H9 (cell line): ENCODE results near the gene RBBP7. TPM values are rescaled to one million over a fixed set of nuclear protein-coding genes. Genes with fewer than 3 reads are reported as not detected.

Source experiments
- DNase-seq: peaks from one replicate; pipeline ENCODE4 v3.0.0-alpha.2; 2017
- H2AFZ ChIP-seq: one replicate; pipeline ENCODE4 v1.6.1; 2013; ENCODE audit warnings: mild to moderate bottlenecking, low read length, control low read depth, moderate library complexity
- H2AK5ac ChIP-seq: 2 replicates; pipeline ENCODE4 v1.6.1; 2013; ENCODE audit warnings: low read length, control low read depth, mixed read lengths; ENCODE audit not compliant: insufficient read length
- H2BK120ac ChIP-seq: one replicate; pipeline ENCODE4 v1.6.1; 2013; ENCODE audit warnings: low read depth, mild to moderate bottlenecking, low read length, control low read depth, inconsistent platforms; ENCODE audit not compliant: poor library complexity, severe bottlenecking
- H2BK12ac ChIP-seq: 2 replicates; pipeline ENCODE4 v1.6.1; 2013; ENCODE audit warnings: low read length, control low read depth, mixed read lengths, low read depth; ENCODE audit not compliant: insufficient read length
- H2BK15ac ChIP-seq: 2 replicates; pipeline ENCODE4 v1.6.1; 2013; ENCODE audit warnings: low read depth, low read length, control low read depth
- H2BK20ac ChIP-seq: one replicate; pipeline ENCODE4 v1.6.1; 2013; ENCODE audit warnings: low read depth, mild to moderate bottlenecking, low read length, control low read depth, inconsistent platforms; ENCODE audit not compliant: poor library complexity, severe bottlenecking
- H2BK5ac ChIP-seq: 2 replicates; pipeline ENCODE4 v1.6.1; 2013; ENCODE audit warnings: low read length, control low read depth, mixed read lengths; ENCODE audit not compliant: insufficient read length
- H3K14ac ChIP-seq: 2 replicates; pipeline ENCODE4 v1.6.1; 2013; ENCODE audit warnings: low read length, control low read depth; ENCODE audit not compliant: insufficient read depth
- H3K18ac ChIP-seq: 2 replicates; pipeline ENCODE4 v1.6.1; 2013; ENCODE audit warnings: low read depth, mild to moderate bottlenecking, mixed read lengths, low read length, control low read depth; ENCODE audit not compliant: insufficient read length
- H3K23ac ChIP-seq: 2 replicates; pipeline ENCODE4 v1.6.1; 2013; ENCODE audit warnings: low read length, control low read depth, mixed read lengths, low read depth; ENCODE audit not compliant: insufficient read length
- H3K23me2 ChIP-seq: 2 replicates; pipeline ENCODE4 v1.6.1; 2013; ENCODE audit warnings: low read depth, mild to moderate bottlenecking, mixed read lengths, low read length, control low read depth; ENCODE audit not compliant: insufficient read length, poor library complexity, severe bottlenecking
- H3K27ac ChIP-seq: 2 replicates; pipeline ENCODE4 v1.5.1; 2013; ENCODE audit warnings: low read length, control low read depth, mixed read lengths, low read depth; ENCODE audit not compliant: insufficient read length
- H3K27me3 ChIP-seq: 2 replicates; pipeline ENCODE4 v1.6.1; 2013; ENCODE audit warnings: low read length, control low read depth, inconsistent platforms; ENCODE audit not compliant: insufficient read depth
- H3K4ac ChIP-seq: 2 replicates; pipeline ENCODE4 v1.6.1; 2013; ENCODE audit warnings: low read depth, mild to moderate bottlenecking, control low read depth, inconsistent platforms, low read length, moderate library complexity
- H3K4me1 ChIP-seq: 2 replicates; pipeline ENCODE4 v1.6.1; 2013; ENCODE audit warnings: low read length, control low read depth, inconsistent platforms; ENCODE audit not compliant: insufficient read depth
- H3K4me2 ChIP-seq: 2 replicates; pipeline ENCODE4 v1.6.1; 2013; ENCODE audit warnings: low read length, control low read depth, mixed read lengths; ENCODE audit not compliant: insufficient read length, insufficient read depth
- H3K56ac ChIP-seq: 2 replicates; pipeline ENCODE4 v1.6.1; 2013; ENCODE audit warnings: low read depth, mild to moderate bottlenecking, mixed read lengths, low read length, control low read depth; ENCODE audit not compliant: insufficient read length
- H3K79me1 ChIP-seq: 2 replicates; pipeline ENCODE4 v1.6.1; 2013; ENCODE audit warnings: low read depth, mild to moderate bottlenecking, moderate library complexity, low read length, control low read depth, inconsistent platforms; ENCODE audit not compliant: insufficient read depth, poor library complexity, severe bottlenecking
- H3K79me2 ChIP-seq: 2 replicates; pipeline ENCODE4 v1.6.1; 2013; ENCODE audit warnings: low read length, control low read depth, inconsistent platforms; ENCODE audit not compliant: insufficient read depth
- H3K9ac ChIP-seq: 2 replicates; pipeline ENCODE4 v1.6.1; 2013; ENCODE audit warnings: low read length, control low read depth, mixed read lengths; ENCODE audit not compliant: insufficient read length; ENCODE audit errors: extremely low read depth
- H3K9me3 ChIP-seq: one replicate; pipeline ENCODE4 v1.6.1; 2013; ENCODE audit warnings: low read depth, low read length, inconsistent platforms; ENCODE audit not compliant: control insufficient read depth
- H3T11ph ChIP-seq: one replicate; pipeline ENCODE4 v1.6.1; 2013; ENCODE audit warnings: mild to moderate bottlenecking, low read length, control low read depth, inconsistent platforms
- H4K20me1 ChIP-seq: one replicate; pipeline ENCODE4 v1.6.1; 2013; ENCODE audit not compliant: control insufficient read depth, insufficient read length, insufficient read depth
- H4K5ac ChIP-seq: 2 replicates; pipeline ENCODE4 v1.6.1; 2013; ENCODE audit warnings: low read depth, mild to moderate bottlenecking, mixed read lengths, low read length, control low read depth; ENCODE audit not compliant: insufficient read length
- H4K8ac ChIP-seq: replicated peaks from 2 replicates; pipeline ENCODE4 v1.6.1; 2013; ENCODE audit warnings: low read length, control low read depth, mixed read lengths, low read depth; ENCODE audit not compliant: insufficient read length
- H4K91ac ChIP-seq: 2 replicates; pipeline ENCODE4 v1.6.1; 2013; ENCODE audit warnings: low read depth, mild to moderate bottlenecking, moderate library complexity, mixed read lengths, low read length, control low read depth; ENCODE audit not compliant: insufficient read length
- H3K27ac Mint-ChIP-seq, 3 experiments: 2 replicates in 2 of 3; 3 replicates in 1 of 3; pipeline ENCODE4 v1.8.0; 2020 to 2021; ENCODE audit warnings: mixed read lengths in 3 of 3, mild to moderate bottlenecking in 1 of 3, moderate library complexity in 1 of 3
- H3K27me3 Mint-ChIP-seq: 2 replicates; pipeline ENCODE4 v1.8.0; 2021; ENCODE audit warnings: low read depth, mild to moderate bottlenecking, moderate library complexity, mixed read lengths
- H3K36me3 Mint-ChIP-seq, 3 experiments: 2 replicates in 2 of 3; 3 replicates in 1 of 3; pipeline ENCODE4 v1.8.0; 2020 to 2021; ENCODE audit warnings: low read depth in 3 of 3, mixed read lengths in 3 of 3; ENCODE audit not compliant: insufficient read depth in 1 of 3
- H3K4me1 Mint-ChIP-seq, 2 experiments: 2 replicates each; pipeline ENCODE4 v1.8.0; 2020; ENCODE audit warnings: mixed read lengths in 2 of 2
- H3K4me3 Mint-ChIP-seq, 2 experiments: 2 replicates in 1 of 2; 3 replicates in 1 of 2; pipeline ENCODE4 v1.8.0; 2020 to 2021; ENCODE audit warnings: mild to moderate bottlenecking in 2 of 2, mixed read lengths in 2 of 2, moderate library complexity in 1 of 2
- H3K9me3 Mint-ChIP-seq, 2 experiments: 2 replicates in 1 of 2; 3 replicates in 1 of 2; pipeline ENCODE4 v1.8.0; 2020; ENCODE audit warnings: mild to moderate bottlenecking in 2 of 2, mixed read lengths in 2 of 2, moderate library complexity in 1 of 2
- WGBS: extraction: QIAGEN DNeasy Blood & Tissue Kit; methylation state at CpG from one replicate; pipeline ENCODE4 v1.1.7; 2013; ENCODE audit warnings: missing lambda C conversion rate, low lambda C conversion rate, mixed read lengths; ENCODE audit not compliant: insufficient read length; ENCODE audit errors: extremely low coverage; 5-methylcytosine and 5-hydroxymethylcytosine counted together
- total RNA-seq: library from RNA; stranded (reverse); gene quantifications from 2 replicates; pipeline ENCODE4 v1.2.1, GENCODE V29; 2021
- TF ChIP-seq, protein P1 (sequence below): fragments of 200-600 bp; sonication (generic); conservative IDR thresholded peaks from 3 replicates; pipeline ENCODE4 v1.8.0; 2021; ENCODE audit warnings: antibody characterized with exemption, mild to moderate bottlenecking

Gene RBBP7
- total RNA-seq, 1 experiment from 2014 or later = 249 TPM

DNA sequence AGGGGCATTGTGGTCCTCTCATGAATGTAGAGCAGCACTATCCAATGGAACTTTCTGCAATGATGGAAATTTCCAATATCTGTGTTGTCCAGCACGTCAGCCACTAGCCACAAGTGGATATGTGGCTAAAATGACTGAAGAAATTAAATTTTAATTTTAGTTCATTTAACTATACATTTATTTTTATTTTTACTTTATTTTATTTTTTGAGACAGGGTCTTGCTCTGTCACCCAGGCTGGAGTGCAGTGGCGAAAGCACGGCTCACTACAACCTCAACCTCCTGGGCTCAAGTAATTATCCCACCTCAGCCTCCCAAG, 13.3 kb upstream of the RBBP7 start:
- no peak overlapping the region for H3K18ac ChIP-seq

More for the DNA sequence above, 13.3 kb upstream of the RBBP7 start:
- no peak overlapping the region for H3K27ac Mint-ChIP-seq
- Histone ChIP-seq H3K9ac (no peak overlapping the region), H4K5ac (no peak overlapping the region), H2BK20ac (no peak overlapping the region), H3K27me3 (no peaks in the 10 kb centered on the region), H3K79me2 (no peaks in the 10 kb centered on the region), H2BK12ac (no peak overlapping the region), H3K9me3 (no peaks in the 10 kb centered on the region), H3K56ac (no peak overlapping the region), H3K4ac (no peak overlapping the region), H3K4me2 (peak overlapping the region; percentile 47), H4K8ac (no peak overlapping the region), H3K23me2 (peaks cover 3% of the 10 kb centered on the region), H3T11ph (no peak overlapping the region), H3K23ac (no peak overlapping the region), H3K4me1 (no peaks in the 10 kb centered on the region), H2BK15ac (no peak overlapping the region), H2BK5ac (no peak overlapping the region), H2AK5ac (no peak overlapping the region), H4K20me1 (no peaks in the 10 kb centered on the region), H4K91ac (no peak overlapping the region), H2BK120ac (no peak overlapping the region), H3K79me1 (no peaks in the 10 kb centered on the region), H3K27ac (no peak overlapping the region), H2AFZ (no peak overlapping the region), H3K14ac (no peak overlapping the region)
- no peaks in the 10 kb centered on the region for H3K36me3 Mint-ChIP-seq
- WGBS = no CpG with 5 or more reads among the region's 3 CpGs
- peaks cover 28% of the 10 kb centered on the region for H3K27me3 Mint-ChIP-seq
- H3K9me3 Mint-ChIP-seq = no peaks in the 10 kb centered on the region
- TF ChIP-seq, protein P1, sequence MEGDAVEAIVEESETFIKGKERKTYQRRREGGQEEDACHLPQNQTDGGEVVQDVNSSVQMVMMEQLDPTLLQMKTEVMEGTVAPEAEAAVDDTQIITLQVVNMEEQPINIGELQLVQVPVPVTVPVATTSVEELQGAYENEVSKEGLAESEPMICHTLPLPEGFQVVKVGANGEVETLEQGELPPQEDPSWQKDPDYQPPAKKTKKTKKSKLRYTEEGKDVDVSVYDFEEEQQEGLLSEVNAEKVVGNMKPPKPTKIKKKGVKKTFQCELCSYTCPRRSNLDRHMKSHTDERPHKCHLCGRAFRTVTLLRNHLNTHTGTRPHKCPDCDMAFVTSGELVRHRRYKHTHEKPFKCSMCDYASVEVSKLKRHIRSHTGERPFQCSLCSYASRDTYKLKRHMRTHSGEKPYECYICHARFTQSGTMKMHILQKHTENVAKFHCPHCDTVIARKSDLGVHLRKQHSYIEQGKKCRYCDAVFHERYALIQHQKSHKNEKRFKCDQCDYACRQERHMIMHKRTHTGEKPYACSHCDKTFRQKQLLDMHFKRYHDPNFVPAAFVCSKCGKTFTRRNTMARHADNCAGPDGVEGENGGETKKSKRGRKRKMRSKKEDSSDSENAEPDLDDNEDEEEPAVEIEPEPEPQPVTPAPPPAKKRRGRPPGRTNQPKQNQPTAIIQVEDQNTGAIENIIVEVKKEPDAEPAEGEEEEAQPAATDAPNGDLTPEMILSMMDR = no peak
- H3K4me3 Mint-ChIP-seq = peak overlapping the region; percentile 73 to 86; a peak in 3 of 5 replicates
- peaks cover 8% of the 10 kb centered on the region in 2 experiments for H3K4me1 Mint-ChIP-seq
- no peak for DNase-seq
